Stomach (tissue), 9 donors: Measurements from ENCODE around the gene TANGO6. TPM values are rescaled to one million over a fixed set of nuclear protein-coding genes. Genes with fewer than 3 reads are reported as not detected.

Experiments
- DNase-seq, 2 donors: peaks; one replicate each; pipeline versions ENCODE4 v3.0.0 to v3.0.0-alpha.2; 2013 to 2019
- H3K27ac ChIP-seq, 5 donors: fragments of 200-600 bp in 4 of 5; sonication (generic) in 4 of 5; one replicate each; pipeline ENCODE4 v1.5.1; 2013 to 2019; ENCODE audit warnings: mild to moderate bottlenecking in 1 of 5, moderate library complexity in 1 of 5
- H3K27me3 ChIP-seq, 3 donors: fragments of 200-600 bp; sonication (generic); one replicate each; pipeline ENCODE4 v1.5.1; 2017 to 2019; ENCODE audit warnings: mixed run types in 1 of 3
- H3K36me3 ChIP-seq, 4 donors: fragments of 200-600 bp; sonication (generic); 1 replicate in 3 of 4; 2 replicates in 1 of 4; pipeline ENCODE4 v1.5.1; 2016 to 2019
- H3K4me1 ChIP-seq, 4 donors: fragments of 200-600 bp; sonication (generic); one replicate each; pipeline ENCODE4 v1.5.1; 2016 to 2019
- H3K4me3 ChIP-seq, 4 donors: fragments of 200-600 bp; sonication (generic) in 3 of 4; one replicate each; pipeline ENCODE4 v1.5.1; 2016 to 2019; ENCODE audit warnings: mild to moderate bottlenecking in 1 of 4
- H3K9me3 ChIP-seq, 4 donors: fragments of 200-600 bp; sonication (generic); one replicate each; pipeline ENCODE4 v1.5.1; 2016 to 2019
- CTCF ChIP-seq, 7 experiments: fragments of 450-650 bp in 4 of 7; fragments of 200-600 bp in 3 of 7; sonication (generic) in 3 of 7; IDR thresholded peaks; one replicate each; pipeline ENCODE4 v1.5.1; 2016 to 2019; ENCODE audit warnings: antibody characterized with exemption in 7 of 7, control low read depth in 2 of 7, mild to moderate bottlenecking in 1 of 7
- EP300 ChIP-seq: sonication (generic); formaldehyde crosslinking; IDR thresholded peaks from one replicate; pipeline ENCODE4 v1.6.1; 2017; ENCODE audit warnings: antibody characterized with exemption
- POLR2A ChIP-seq, 4 donors: fragments of 450-650 bp; IDR thresholded peaks; one replicate each; pipeline ENCODE4 v1.6.1; 2016; ENCODE audit warnings: antibody characterized with exemption in 4 of 4, control low read depth in 2 of 4, mild to moderate bottlenecking in 1 of 4, moderate library complexity in 1 of 4
- POLR2AphosphoS5 ChIP-seq, 3 donors: sonication (generic); formaldehyde crosslinking; IDR thresholded peaks; one replicate each; pipeline ENCODE4 v1.6.1; 2016; ENCODE audit warnings: antibody characterized with exemption in 3 of 3
- WGBS, 5 donors: extraction: QIAGEN DNeasy Blood & Tissue Kit in 3 of 5; methylation state at CpG; one replicate each; pipeline versions ENCODE4 v1.1.5 to v1.1.7; 2013 to 2018; 5-methylcytosine and 5-hydroxymethylcytosine counted together
- intact Hi-C: fragments of 100-400 bp; cut with DNase I; formaldehyde crosslinking; loops from one replicate; pipeline ENCODE4 v1.15.1; 2023; ENCODE audit warnings: low total_unique reads
- polyA plus RNA-seq, 3 donors: library from polyadenylated mRNA; stranded (reverse); fragments of 200-250 nt; gene quantifications; one replicate each; pipeline ENCODE4 v1.2.3, GENCODE V29; 2013
- total RNA-seq, 5 donors: library from RNA; depleted of rRNA; stranded (reverse); fragments of >200 nt; gene quantifications; one replicate each; pipeline versions ENCODE4 v1.1.0 to v1.2.3, GENCODE V29; 2014 to 2016
- donor health status: healthy with polysubstance abuse.
- donor health status: Bipolar disorder and iron deficiency.
- donor health status: healthy.

Gene TANGO6
- total and polyA plus RNA-seq, 8 donors, result 2.2 to 32.7 (median 11.4) TPM

GRCh38 chr16:68927018-68927417 lies 83.7 kb downstream of the TANGO6 start:
- WGBS, 5 donors, result 29 to 61% (median 50%) methylated on average over 3 of the region's 3 CpGs

GRCh38 chr16:68931196-68931595 lies 87.9 kb downstream of the TANGO6 start:
- no peak for DNase-seq
- Histone ChIP-seq H3K27ac (peak overlapping the region in 1 of 5 donors; percentile 62), H3K4me1 (peaks cover 0 to 14% (median 4%) of the 10 kb centered on the region in 4 donors), H3K27me3 (no peaks in the 10 kb centered on the region), H3K4me3 (no peak overlapping the region), H3K9me3 (no peaks in the 10 kb centered on the region), H3K36me3 (peaks cover 10 to 76% (median 64%) of the 10 kb centered on the region in 4 donors)
- 85 to 95% (median 89%) methylated on average over 3 of the region's 3 CpGs for WGBS, 5 donors
- intact Hi-C loops, result no loop called here
- no peak for TF ChIP-seq POLR2A (IDR thresholded peaks at IDR 0.05)
- TF ChIP-seq CTCF (IDR thresholded peaks at IDR 0.05), result no peak
- TF ChIP-seq EP300, result no peak
- no peak for TF ChIP-seq POLR2AphosphoS5 (IDR thresholded peaks at IDR 0.05)

More at GRCh38 chr16:68927018-68927417, 83.7 kb downstream of the TANGO6 start:
- H3K9me3 ChIP-seq, result no peaks in the 10 kb centered on the region
- no peak overlapping the region for H3K4me3 ChIP-seq
- DNase-seq, result peak in 1 of 2 donors; percentile 14
- intact Hi-C loops, result no loop called here
- H3K27me3 ChIP-seq, result no peaks in the 10 kb centered on the region
- H3K27ac ChIP-seq, result peak overlapping the region in 2 of 5 donors; percentile 31 to 46
- H3K4me1 ChIP-seq, result peaks cover 0 to 18% (median 6%) of the 10 kb centered on the region in 4 donors
- TF ChIP-seq EP300 (no peak), POLR2AphosphoS5 (IDR thresholded peaks at IDR 0.05) (no peak), POLR2A (IDR thresholded peaks at IDR 0.05) (no peak), CTCF (IDR thresholded peaks at IDR 0.05) (no peak)
- H3K36me3 ChIP-seq, result peaks cover 0 to 66% (median 51%) of the 10 kb centered on the region in 4 donors

GRCh38 chr16:68934402-68934801 lies 91.1 kb downstream of the TANGO6 start:
- peaks cover 10 to 61% (median 42%) of the 10 kb centered on the region in 4 donors for H3K36me3 ChIP-seq
- 96 to 99% (median 98%) methylated on average over 3 of the region's 3 CpGs for WGBS, 5 donors
- H3K27ac ChIP-seq, result no peak overlapping the region
- H3K4me3 ChIP-seq, result no peak overlapping the region
- DNase-seq, result no peak
- no peak for TF ChIP-seq POLR2AphosphoS5 (IDR thresholded peaks at IDR 0.05)
- no peak for TF ChIP-seq EP300
- TF ChIP-seq POLR2A (IDR thresholded peaks at IDR 0.05), result no peak
- no peak for TF ChIP-seq CTCF (IDR thresholded peaks at IDR 0.05)
- intact Hi-C loops, result no loop called here
- H3K4me1 ChIP-seq, result peaks cover 0 to 6% (median 0%) of the 10 kb centered on the region in 4 donors
- H3K27me3 ChIP-seq, result no peaks in the 10 kb centered on the region
- H3K9me3 ChIP-seq, result no peaks in the 10 kb centered on the region

GRCh38 chr16:68935008-68935407 lies 91.7 kb downstream of the TANGO6 start:
- Histone ChIP-seq H3K4me3 (no peak overlapping the region), H3K27me3 (no peaks in the 10 kb centered on the region), H3K4me1 (peaks cover 0 to 2% (median 0%) of the 10 kb centered on the region in 4 donors), H3K36me3 (peaks cover 10 to 55% (median 36%) of the 10 kb centered on the region in 4 donors), H3K9me3 (no peaks in the 10 kb centered on the region), H3K27ac (no peak overlapping the region)
- DNase-seq, result no peak
- intact Hi-C loops, result no loop called here
- TF ChIP-seq POLR2A (IDR thresholded peaks at IDR 0.05), result no peak
